ENCODE measurements around the gene CFDP1.

The CFDP1 gene

GRCh38 chr16:75294773-75295459, 138.4 kb downstream of the CFDP1 start:
- Histone ChIP-seq H3K4me3 (ENCODE audit: low read length) (no peak overlapping the region), H3K4me1 (ENCODE audit: control insufficient read depth, low read depth, low read length) (no peaks in the 10 kb centered on the region), H3K9ac (ENCODE audit: low read length) (no peak overlapping the region), H3K9me3 (ENCODE audit: control insufficient read depth, low read depth, low read length) (no peaks in the 10 kb centered on the region), H3K27me3 (ENCODE audit: control insufficient read depth, insufficient read depth, low read length) (no peaks in the 10 kb centered on the region), H3K27ac (ENCODE audit: low read length) (no peak overlapping the region), H3K36me3 (ENCODE audit: control insufficient read depth, low read depth, low read length) (peaks cover 26% of the 10 kb centered on the region)

GRCh38 chr16:75293772-75294171, 139.5 kb downstream of the CFDP1 start:
- Histone ChIP-seq H3K9ac (ENCODE audit: low read length) (no peak overlapping the region), H3K4me1 (ENCODE audit: control insufficient read depth, low read depth, low read length) (no peaks in the 10 kb centered on the region), H3K27ac (ENCODE audit: low read length) (no peak overlapping the region), H3K4me3 (ENCODE audit: low read length) (no peak overlapping the region), H3K9me3 (ENCODE audit: control insufficient read depth, low read depth, low read length) (no peaks in the 10 kb centered on the region), H3K27me3 (ENCODE audit: control insufficient read depth, insufficient read depth, low read length) (no peaks in the 10 kb centered on the region), H3K36me3 (ENCODE audit: control insufficient read depth, low read depth, low read length) (peaks cover 26% of the 10 kb centered on the region)

- Histone ChIP-seq H3K27ac (ENCODE audit: low read length) (no peak overlapping the region), H3K4me1 (ENCODE audit: control insufficient read depth, low read depth, low read length) (no peaks in the 10 kb centered on the region), H3K9me3 (ENCODE audit: control insufficient read depth, low read depth, low read length) (no peaks in the 10 kb centered on the region), H3K36me3 (ENCODE audit: control insufficient read depth, low read depth, low read length) (peaks cover 23% of the 10 kb centered on the region), H3K27me3 (ENCODE audit: control insufficient read depth, insufficient read depth, low read length) (no peaks in the 10 kb centered on the region), H3K4me3 (ENCODE audit: low read length) (no peak overlapping the region), H3K9ac (ENCODE audit: low read length) (no peak overlapping the region)
Observed at GRCh38 chr16:75293173-75293572, 140.1 kb downstream of the CFDP1 start.

GRCh38 chr16:75292691-75293090, 140.6 kb downstream of the CFDP1 start:
- Histone ChIP-seq H3K9ac (ENCODE audit: low read length) (no peak overlapping the region), H3K4me3 (ENCODE audit: low read length) (no peak overlapping the region), H3K27ac (ENCODE audit: low read length) (no peak overlapping the region), H3K27me3 (ENCODE audit: control insufficient read depth, insufficient read depth, low read length) (no peaks in the 10 kb centered on the region), H3K36me3 (ENCODE audit: control insufficient read depth, low read depth, low read length) (peaks cover 23% of the 10 kb centered on the region), H3K9me3 (ENCODE audit: control insufficient read depth, low read depth, low read length) (no peaks in the 10 kb centered on the region), H3K4me1 (ENCODE audit: control insufficient read depth, low read depth, low read length) (no peaks in the 10 kb centered on the region)

GRCh38 chr16:75289189-75289588, 144.1 kb downstream of the CFDP1 start:
- Histone ChIP-seq H3K27me3 (ENCODE audit: control insufficient read depth, insufficient read depth, low read length) (no peaks in the 10 kb centered on the region), H3K4me1 (ENCODE audit: control insufficient read depth, low read depth, low read length) (no peaks in the 10 kb centered on the region), H3K4me3 (ENCODE audit: low read length) (no peak overlapping the region), H3K9me3 (ENCODE audit: control insufficient read depth, low read depth, low read length) (no peaks in the 10 kb centered on the region), H3K36me3 (ENCODE audit: control insufficient read depth, low read depth, low read length) (peaks cover 23% of the 10 kb centered on the region), H3K27ac (ENCODE audit: low read length) (no peak overlapping the region), H3K9ac (ENCODE audit: low read length) (no peak overlapping the region)

- Histone ChIP-seq H3K4me1 (ENCODE audit: control insufficient read depth, low read depth, low read length) (no peaks in the 10 kb centered on the region), H3K9me3 (ENCODE audit: control insufficient read depth, low read depth, low read length) (no peaks in the 10 kb centered on the region), H3K4me3 (ENCODE audit: low read length) (no peak overlapping the region), H3K36me3 (ENCODE audit: control insufficient read depth, low read depth, low read length) (peaks cover 21% of the 10 kb centered on the region), H3K9ac (ENCODE audit: low read length) (no peak overlapping the region), H3K27me3 (ENCODE audit: control insufficient read depth, insufficient read depth, low read length) (no peaks in the 10 kb centered on the region), H3K27ac (ENCODE audit: low read length) (no peak overlapping the region)
Observed at GRCh38 chr16:75288596-75289120, 144.6 kb downstream of the CFDP1 start.

GRCh38 chr16:75288181-75288580, 145.1 kb downstream of the CFDP1 start:
- no peaks in the 10 kb centered on the region for H3K27me3 ChIP-seq (ENCODE audit: control insufficient read depth, insufficient read depth, low read length)
- H3K27ac ChIP-seq (ENCODE audit: low read length), result no peak overlapping the region

GRCh38 chr16:75287708-75288107, 145.6 kb downstream of the CFDP1 start:
- peaks cover 14% of the 10 kb centered on the region for H3K36me3 ChIP-seq (ENCODE audit: control insufficient read depth, low read depth, low read length)
- no peaks in the 10 kb centered on the region for H3K4me1 ChIP-seq (ENCODE audit: control insufficient read depth, low read depth, low read length)
- no peak overlapping the region for H3K9ac ChIP-seq (ENCODE audit: low read length)
- H3K27me3 ChIP-seq (ENCODE audit: control insufficient read depth, insufficient read depth, low read length), result no peaks in the 10 kb centered on the region
- H3K4me3 ChIP-seq (ENCODE audit: low read length), result no peak overlapping the region
- H3K27ac ChIP-seq (ENCODE audit: low read length), result no peak overlapping the region
- no peaks in the 10 kb centered on the region for H3K9me3 ChIP-seq (ENCODE audit: control insufficient read depth, low read depth, low read length)

More at GRCh38 chr16:75288181-75288580, 145.1 kb downstream of the CFDP1 start:
- Histone ChIP-seq H3K4me1 (ENCODE audit: control insufficient read depth, low read depth, low read length) (no peaks in the 10 kb centered on the region), H3K36me3 (ENCODE audit: control insufficient read depth, low read depth, low read length) (peaks cover 17% of the 10 kb centered on the region), H3K9me3 (ENCODE audit: control insufficient read depth, low read depth, low read length) (no peaks in the 10 kb centered on the region), H3K4me3 (ENCODE audit: low read length) (no peak overlapping the region), H3K9ac (ENCODE audit: low read length) (no peak overlapping the region)

GRCh38 chr16:75286389-75286788, 146.9 kb downstream of the CFDP1 start:
- Histone ChIP-seq H3K9me3 (ENCODE audit: control insufficient read depth, low read depth, low read length) (no peaks in the 10 kb centered on the region), H3K36me3 (ENCODE audit: control insufficient read depth, low read depth, low read length) (peaks cover 3% of the 10 kb centered on the region), H3K27me3 (ENCODE audit: control insufficient read depth, insufficient read depth, low read length) (no peaks in the 10 kb centered on the region), H3K9ac (ENCODE audit: low read length) (no peak overlapping the region), H3K4me1 (ENCODE audit: control insufficient read depth, low read depth, low read length) (no peaks in the 10 kb centered on the region), H3K4me3 (ENCODE audit: low read length) (no peak overlapping the region), H3K27ac (ENCODE audit: low read length) (no peak overlapping the region)

- Histone ChIP-seq H3K4me3 (ENCODE audit: low read length) (no peak overlapping the region), H3K9ac (ENCODE audit: low read length) (no peak overlapping the region), H3K9me3 (ENCODE audit: control insufficient read depth, low read depth, low read length) (no peaks in the 10 kb centered on the region), H3K27ac (ENCODE audit: low read length) (no peak overlapping the region), H3K27me3 (ENCODE audit: control insufficient read depth, insufficient read depth, low read length) (no peaks in the 10 kb centered on the region), H3K4me1 (ENCODE audit: control insufficient read depth, low read depth, low read length) (no peaks in the 10 kb centered on the region), H3K36me3 (ENCODE audit: control insufficient read depth, low read depth, low read length) (no peaks in the 10 kb centered on the region)
Observed at GRCh38 chr16:75282466-75283281, 150.6 kb downstream of the CFDP1 start.

- Histone ChIP-seq H3K4me3 (ENCODE audit: low read length) (no peak overlapping the region), H3K27me3 (ENCODE audit: control insufficient read depth, insufficient read depth, low read length) (no peaks in the 10 kb centered on the region), H3K9ac (ENCODE audit: low read length) (no peak overlapping the region), H3K4me1 (ENCODE audit: control insufficient read depth, low read depth, low read length) (no peaks in the 10 kb centered on the region), H3K9me3 (ENCODE audit: control insufficient read depth, low read depth, low read length) (no peaks in the 10 kb centered on the region), H3K27ac (ENCODE audit: low read length) (no peak overlapping the region), H3K36me3 (ENCODE audit: control insufficient read depth, low read depth, low read length) (no peaks in the 10 kb centered on the region)
Observed at GRCh38 chr16:75281826-75282225, 151.5 kb downstream of the CFDP1 start.
